Measurements from ENCODE around the gene SNTA1.

GRCh38 chr20:33399924-33400323, 43.6 kb downstream of the SNTA1 start:
- no peak for TF ChIP-seq POLR2AphosphoS2 (IDR thresholded peaks at IDR 0.05; ENCODE audit: low read length)
- TF ChIP-seq POLR2A (conservative IDR thresholded peaks at IDR 0.05), result no peak
- TF ChIP-seq CEBPG (CRISPR knock-in tag; IDR thresholded peaks at IDR 0.05), result no peak
- TF ChIP-seq CEBPG (tag; conservative IDR thresholded peaks at IDR 0.05 in 1 of 2, IDR thresholded peaks at IDR 0.05 in 1 of 2), result no peak
- no peak for TF ChIP-seq YY1 (IDR thresholded peaks at IDR 0.05; ENCODE audit: borderline replicate concordance in 1 of 3, control insufficient read depth in 1 of 3, extremely low read depth in 1 of 3, insufficient read depth in 3 of 3, insufficient read length in 1 of 3, insufficient replicate concordance in 2 of 3, low read depth in 1 of 3, low read length in 2 of 3)
- no peak for TF ChIP-seq JUNB (CRISPR knock-in tag; conservative IDR thresholded peaks at IDR 0.05)
